ENCODE measurements around the gene IER5.
A peak's percentile ranks its signal among the peaks of the same experiment; 100 is the strongest.

The IER5 gene

DNA sequence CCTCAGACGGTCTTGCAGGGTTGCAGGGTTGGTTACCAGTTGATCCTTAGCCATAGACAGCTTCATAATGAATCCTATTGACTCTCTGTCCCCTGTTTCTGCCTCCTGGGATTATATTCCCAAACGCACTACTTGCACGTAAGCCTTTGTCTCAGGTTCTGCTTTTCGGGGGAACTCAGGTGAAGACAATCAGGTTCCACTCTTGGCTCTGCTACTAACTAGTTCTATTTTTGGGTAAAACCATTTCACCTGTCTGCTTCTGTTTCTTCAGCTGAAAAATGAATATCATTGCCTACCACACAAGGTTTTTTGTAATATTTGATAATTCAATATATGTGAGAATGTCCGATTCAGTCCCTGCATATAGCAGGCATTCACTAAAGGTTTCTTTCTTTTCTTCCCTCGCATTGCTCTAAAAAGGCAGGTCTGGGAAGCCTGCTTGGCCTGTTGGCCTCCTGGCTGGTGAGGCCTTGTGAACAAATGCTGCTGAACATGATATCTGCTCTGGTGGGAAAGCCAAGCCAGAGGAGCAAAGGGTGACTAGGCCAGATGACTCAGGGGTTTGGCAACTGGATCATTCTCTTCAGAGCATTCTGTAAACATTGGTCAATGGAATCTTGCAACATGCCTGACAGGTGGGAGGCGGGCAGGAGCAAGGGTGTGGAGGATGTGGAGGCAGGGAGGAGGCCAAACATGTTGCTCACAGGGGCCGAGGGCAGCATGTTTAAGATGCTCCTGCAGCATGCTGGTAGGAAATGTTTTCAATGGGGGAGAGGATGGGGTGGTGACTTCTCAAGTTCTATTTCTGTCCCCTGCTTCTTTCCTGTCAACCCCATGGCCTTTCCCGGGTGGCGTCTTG lies 23.8 kb downstream of the IER5 start (continued):
- TF ChIP-seq, protein P1, sequence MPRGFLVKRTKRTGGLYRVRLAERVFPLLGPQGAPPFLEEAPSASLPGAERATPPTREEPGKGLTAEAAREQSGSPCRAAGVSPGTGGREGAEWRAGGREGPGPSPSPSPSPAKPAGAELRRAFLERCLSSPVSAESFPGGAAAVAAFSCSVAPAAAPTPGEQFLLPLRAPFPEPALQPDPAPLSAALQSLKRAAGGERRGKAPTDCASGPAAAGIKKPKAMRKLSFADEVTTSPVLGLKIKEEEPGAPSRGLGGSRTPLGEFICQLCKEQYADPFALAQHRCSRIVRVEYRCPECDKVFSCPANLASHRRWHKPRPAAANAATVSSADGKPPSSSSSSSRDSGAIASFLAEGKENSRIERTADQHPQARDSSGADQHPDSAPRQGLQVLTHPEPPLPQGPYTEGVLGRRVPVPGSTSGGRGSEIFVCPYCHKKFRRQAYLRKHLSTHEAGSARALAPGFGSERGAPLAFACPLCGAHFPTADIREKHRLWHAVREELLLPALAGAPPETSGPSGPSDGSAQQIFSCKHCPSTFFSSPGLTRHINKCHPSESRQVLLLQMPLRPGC (tag by site-specific recombination; IDR thresholded peaks at IDR 0.05), result no peak
- no peak for TF ChIP-seq ZNF510 (tag by site-specific recombination; IDR thresholded peaks at IDR 0.05; ENCODE audit: insufficient replicate concordance)
- no peak for TF ChIP-seq ZNF174 (tag by site-specific recombination; IDR thresholded peaks at IDR 0.05)
- no peak for TF ChIP-seq ZNF175 (tag by site-specific recombination; IDR thresholded peaks at IDR 0.05)
- TF ChIP-seq, protein P2, sequence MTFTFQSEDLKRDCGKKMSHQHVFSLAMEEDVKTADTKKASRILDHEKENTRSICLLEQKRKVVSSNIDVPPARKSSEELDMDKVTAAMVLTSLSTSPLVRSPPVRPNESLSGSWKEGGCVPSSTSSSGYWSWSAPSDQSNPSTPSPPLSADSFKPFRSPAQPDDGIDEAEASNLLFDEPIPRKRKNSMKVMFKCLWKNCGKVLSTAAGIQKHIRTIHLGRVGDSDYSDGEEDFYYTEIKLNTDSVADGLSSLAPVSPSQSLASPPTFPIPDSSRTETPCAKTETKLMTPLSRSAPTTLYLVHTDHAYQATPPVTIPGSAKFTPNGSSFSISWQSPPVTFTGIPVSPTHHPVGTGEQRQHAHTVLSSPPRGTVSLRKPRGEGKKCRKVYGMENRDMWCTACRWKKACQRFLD (tag by site-specific recombination; IDR thresholded peaks at IDR 0.05), result no peak
- no peak for TF ChIP-seq ZNF114 (tag by site-specific recombination; IDR thresholded peaks at IDR 0.05)
- no peak for TF ChIP-seq ZBTB48 (tag by site-specific recombination; IDR thresholded peaks at IDR 0.05)
- no peak for TF ChIP-seq ZNF529 (tag by site-specific recombination; IDR thresholded peaks at IDR 0.05; ENCODE audit: insufficient replicate concordance)
- TF ChIP-seq ZBTB7A (tag by site-specific recombination; IDR thresholded peaks at IDR 0.05; ENCODE audit: low read depth), result no peak
- TF ChIP-seq, protein P3, sequence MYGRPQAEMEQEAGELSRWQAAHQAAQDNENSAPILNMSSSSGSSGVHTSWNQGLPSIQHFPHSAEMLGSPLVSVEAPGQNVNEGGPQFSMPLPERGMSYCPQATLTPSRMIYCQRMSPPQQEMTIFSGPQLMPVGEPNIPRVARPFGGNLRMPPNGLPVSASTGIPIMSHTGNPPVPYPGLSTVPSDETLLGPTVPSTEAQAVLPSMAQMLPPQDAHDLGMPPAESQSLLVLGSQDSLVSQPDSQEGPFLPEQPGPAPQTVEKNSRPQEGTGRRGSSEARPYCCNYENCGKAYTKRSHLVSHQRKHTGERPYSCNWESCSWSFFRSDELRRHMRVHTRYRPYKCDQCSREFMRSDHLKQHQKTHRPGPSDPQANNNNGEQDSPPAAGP (tag by site-specific recombination; IDR thresholded peaks at IDR 0.05), result peak; percentile 95
- TF ChIP-seq SCRT2 (tag by site-specific recombination; IDR thresholded peaks at IDR 0.05), result peak; percentile 85
- TF ChIP-seq ZNF132 (tag by site-specific recombination; IDR thresholded peaks at IDR 0.05; ENCODE audit: borderline replicate concordance), result no peak
- no peak for TF ChIP-seq ZNF266 (tag by site-specific recombination; IDR thresholded peaks at IDR 0.05; ENCODE audit: low read depth)
- no peak for TF ChIP-seq ZFP69B (tag by site-specific recombination; IDR thresholded peaks at IDR 0.05)
- TF ChIP-seq OVOL3 (tag by site-specific recombination; IDR thresholded peaks at IDR 0.05), result no peak
- TF ChIP-seq ZNF837 (tag by site-specific recombination; IDR thresholded peaks at IDR 0.05), result no peak
- TF ChIP-seq KLF16 (tag by site-specific recombination; IDR thresholded peaks at IDR 0.05), result no peak
- TF ChIP-seq ZNF600 (tag by site-specific recombination; IDR thresholded peaks at IDR 0.05), result peak; percentile 21; the same call in 1 of the 2 replicates
- no peak; the same call in 1 of the 2 replicates for TF ChIP-seq ZBTB17 (tag by site-specific recombination; IDR thresholded peaks at IDR 0.05)
- peak; percentile 69 for TF ChIP-seq SP7 (tag by site-specific recombination; IDR thresholded peaks at IDR 0.05)
- TF ChIP-seq, protein P4, sequence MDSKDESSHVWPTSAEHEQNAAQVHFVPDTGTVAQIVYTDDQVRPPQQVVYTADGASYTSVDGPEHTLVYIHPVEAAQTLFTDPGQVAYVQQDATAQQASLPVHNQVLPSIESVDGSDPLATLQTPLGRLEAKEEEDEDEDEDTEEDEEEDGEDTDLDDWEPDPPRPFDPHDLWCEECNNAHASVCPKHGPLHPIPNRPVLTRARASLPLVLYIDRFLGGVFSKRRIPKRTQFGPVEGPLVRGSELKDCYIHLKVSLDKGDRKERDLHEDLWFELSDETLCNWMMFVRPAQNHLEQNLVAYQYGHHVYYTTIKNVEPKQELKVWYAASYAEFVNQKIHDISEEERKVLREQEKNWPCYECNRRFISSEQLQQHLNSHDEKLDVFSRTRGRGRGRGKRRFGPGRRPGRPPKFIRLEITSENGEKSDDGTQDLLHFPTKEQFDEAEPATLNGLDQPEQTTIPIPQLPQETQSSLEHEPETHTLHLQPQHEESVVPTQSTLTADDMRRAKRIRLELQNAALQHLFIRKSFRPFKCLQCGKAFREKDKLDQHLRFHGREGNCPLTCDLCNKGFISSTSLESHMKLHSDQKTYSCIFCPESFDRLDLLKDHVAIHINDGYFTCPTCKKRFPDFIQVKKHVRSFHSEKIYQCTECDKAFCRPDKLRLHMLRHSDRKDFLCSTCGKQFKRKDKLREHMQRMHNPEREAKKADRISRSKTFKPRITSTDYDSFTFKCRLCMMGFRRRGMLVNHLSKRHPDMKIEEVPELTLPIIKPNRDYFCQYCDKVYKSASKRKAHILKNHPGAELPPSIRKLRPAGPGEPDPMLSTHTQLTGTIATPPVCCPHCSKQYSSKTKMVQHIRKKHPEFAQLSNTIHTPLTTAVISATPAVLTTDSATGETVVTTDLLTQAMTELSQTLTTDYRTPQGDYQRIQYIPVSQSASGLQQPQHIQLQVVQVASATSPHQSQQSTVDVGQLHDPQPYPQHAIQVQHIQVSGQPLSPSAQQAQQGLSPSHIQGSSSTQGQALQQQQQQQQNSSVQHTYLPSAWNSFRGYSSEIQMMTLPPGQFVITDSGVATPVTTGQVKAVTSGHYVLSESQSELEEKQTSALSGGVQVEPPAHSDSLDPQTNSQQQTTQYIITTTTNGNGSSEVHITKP (tag by site-specific recombination; IDR thresholded peaks at IDR 0.05), result peak; percentile 90

Measured in HEK293 (cell line).